GM12801 (cell line): ENCODE results near the gene FADD.

Experiments used
- CTCF ChIP-seq: IDR thresholded peaks from one replicate; pipeline ENCODE4 v1.5.1; 2011; ENCODE audit warnings: control low read depth; ENCODE audit not compliant: insufficient read length; ENCODE audit errors: extremely low read depth

Gene FADD

GRCh38 chr11:70189622-70190021, 13.5 kb upstream of the FADD start:
- TF ChIP-seq CTCF, result no peak

GRCh38 chr11:70191495-70192140, 11.5 kb upstream of the FADD start:
- TF ChIP-seq CTCF, result no peak

GRCh38 chr11:70192666-70193410, 10.3 kb upstream of the FADD start:
- no peak for TF ChIP-seq CTCF

- no peak for TF ChIP-seq CTCF
These were observed 9.4 kb upstream of the FADD start for GRCh38 chr11:70193411-70194292.

GRCh38 chr11:70194792-70195791, 8.0 kb upstream of the FADD start:
- no peak for TF ChIP-seq CTCF

GRCh38 chr11:70200212-70200844, 2.8 kb upstream of the FADD start:
- no peak for TF ChIP-seq CTCF
